GM18499 (cell line): Measurements from ENCODE around the gene SLC7A9.
"Not testable (repeated sequence)": the region's sequence is repeated elsewhere in the genome, so short reads cannot be mapped to it uniquely, and the experiment has no call there.

Source experiments
- ATAC-seq: cut with Tn5 transposase; IDR thresholded peaks from one replicate; pipeline ENCODE4 v1.9.1; 2021; ENCODE audit warnings: moderate number of reproducible peaks; ENCODE audit not compliant: insufficient read depth, unreplicated experiment

SLC7A9 gene

DNA sequence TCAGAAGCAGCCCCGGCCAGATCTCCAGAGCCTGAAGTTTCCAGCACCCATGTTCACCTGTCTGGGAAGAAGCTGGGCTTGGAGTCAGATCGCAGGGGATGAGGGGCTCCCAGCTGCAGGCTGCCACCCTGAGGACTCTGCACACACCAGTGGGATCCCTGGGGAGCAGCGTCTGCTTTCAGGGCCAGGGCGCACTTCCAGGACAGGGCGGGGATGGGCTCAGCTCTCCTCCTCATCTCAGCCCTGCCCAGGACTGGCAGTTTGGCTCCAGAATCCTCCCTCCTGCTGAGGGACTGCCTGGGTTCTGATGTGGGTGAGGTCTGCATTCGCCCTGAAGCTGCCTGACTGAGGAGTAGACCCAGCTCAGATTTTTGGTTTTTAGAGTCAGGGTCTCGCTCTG, 3.5 kb downstream of the SLC7A9 start:
- ATAC-seq = no peak

DNA sequence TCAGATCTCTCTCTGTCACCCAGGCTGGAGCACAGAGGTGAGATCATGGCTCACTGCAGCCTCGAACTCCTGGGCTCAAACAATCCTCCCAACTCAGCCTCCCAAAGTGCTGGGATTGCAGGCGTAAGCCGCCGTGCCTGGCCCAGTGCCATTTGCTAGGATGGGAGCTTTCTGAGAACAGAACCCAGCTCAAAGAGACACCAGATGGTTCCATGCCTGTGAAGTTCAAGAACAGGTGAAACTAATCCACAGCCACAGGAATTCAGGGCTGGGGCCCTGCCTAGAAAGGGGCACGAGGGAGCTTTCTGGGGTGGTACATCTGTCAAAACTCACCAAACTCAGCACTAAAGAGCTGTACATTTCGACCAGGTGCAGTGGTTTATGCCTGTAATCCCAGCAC, 4.2 kb downstream of the SLC7A9 start:
- ATAC-seq = no peak

DNA sequence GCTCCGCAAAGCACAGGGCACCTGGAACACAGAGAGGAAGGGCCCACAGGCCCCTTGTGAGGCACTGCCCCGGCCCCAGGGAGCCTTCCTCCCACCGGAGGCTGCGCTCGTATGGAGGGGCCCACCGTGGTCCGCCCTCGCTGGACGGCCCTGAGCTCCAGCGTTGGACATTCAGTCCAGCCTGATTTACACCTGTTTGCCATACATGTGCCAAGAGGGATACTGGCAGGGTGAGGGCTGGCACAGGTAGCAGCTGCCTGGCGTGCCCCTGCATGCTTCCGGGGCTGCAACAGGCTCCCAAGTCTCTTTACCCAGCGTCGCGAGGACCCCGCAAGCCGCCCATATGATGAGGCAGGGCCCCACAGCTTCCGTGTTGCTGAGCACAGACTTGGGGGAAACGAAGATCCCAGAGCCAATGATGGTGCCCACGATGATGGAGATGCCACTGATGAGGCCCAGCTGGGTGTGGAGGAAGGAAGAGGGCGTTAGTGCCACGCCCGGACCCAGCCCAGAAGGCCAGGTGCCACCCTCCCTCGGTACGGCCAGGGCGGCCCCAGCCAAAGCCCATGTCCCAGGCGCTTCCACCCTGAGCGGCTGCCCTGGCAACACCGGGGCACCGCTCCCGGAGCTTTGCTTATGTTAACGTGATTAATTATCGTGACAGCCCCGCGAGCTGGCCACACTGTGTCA, 5.1 kb downstream of the SLC7A9 start:
- no peak for ATAC-seq

DNA sequence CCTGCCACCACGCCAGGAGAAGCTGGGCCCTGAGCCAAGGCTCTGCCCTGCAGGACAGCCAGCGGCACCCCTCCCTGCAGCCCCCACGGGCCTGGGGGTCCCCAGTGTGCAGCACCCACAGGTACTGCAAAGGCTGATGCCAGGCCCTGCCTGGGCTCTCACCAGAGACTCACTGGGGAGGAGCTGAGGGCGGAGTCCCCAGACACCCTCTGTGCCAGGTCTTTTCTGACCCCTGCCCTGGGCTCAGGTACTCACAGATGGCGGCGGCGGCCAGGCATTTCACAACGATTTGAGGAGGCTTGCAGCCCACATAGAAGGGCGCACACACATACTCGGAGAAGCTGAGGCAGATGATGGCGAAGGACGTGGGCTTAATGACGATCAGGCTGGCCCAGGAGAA, 5.7 kb downstream of the SLC7A9 start:
- no peak for ATAC-seq

DNA sequence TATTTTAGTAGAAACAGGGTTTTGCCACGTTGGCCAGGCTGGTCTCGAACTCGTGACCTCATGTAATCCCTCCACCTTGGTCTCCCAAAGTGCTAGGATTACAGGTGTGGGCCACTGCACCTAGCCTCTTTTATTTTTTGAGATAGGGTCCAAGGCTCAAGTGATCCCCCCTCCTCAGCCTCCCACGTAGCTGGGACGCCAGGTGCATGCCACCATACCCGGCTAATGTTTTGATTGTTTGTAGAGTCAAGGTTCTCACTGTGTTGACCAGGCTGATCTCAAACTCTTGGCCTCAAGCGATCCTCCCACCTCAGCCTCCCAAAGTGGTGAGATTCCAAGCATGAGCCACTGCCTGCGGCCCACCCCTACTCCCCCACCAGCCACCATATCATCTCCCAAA, 6.3 kb downstream of the SLC7A9 start:
- ATAC-seq = no peak

DNA sequence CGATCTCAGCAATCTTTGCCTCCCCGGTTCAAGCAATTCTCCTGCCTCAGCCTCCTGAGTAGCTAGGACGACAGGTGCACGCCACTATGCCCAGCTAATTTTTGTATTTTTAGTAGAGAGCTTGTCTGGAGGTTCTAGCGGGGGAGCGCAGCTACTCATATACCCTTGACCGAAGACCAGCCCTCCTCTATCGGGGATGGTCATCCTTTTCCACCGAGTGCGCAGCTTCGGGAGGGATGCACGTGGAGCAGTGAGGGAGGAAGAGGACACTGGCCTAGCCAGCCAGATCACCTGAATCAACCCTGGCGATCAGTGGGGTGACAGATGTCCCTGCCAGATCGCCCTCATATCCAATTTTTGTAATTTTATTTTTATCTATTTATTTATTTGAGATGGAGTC, 6.8 kb downstream of the SLC7A9 start:
- ATAC-seq = no peak

DNA sequence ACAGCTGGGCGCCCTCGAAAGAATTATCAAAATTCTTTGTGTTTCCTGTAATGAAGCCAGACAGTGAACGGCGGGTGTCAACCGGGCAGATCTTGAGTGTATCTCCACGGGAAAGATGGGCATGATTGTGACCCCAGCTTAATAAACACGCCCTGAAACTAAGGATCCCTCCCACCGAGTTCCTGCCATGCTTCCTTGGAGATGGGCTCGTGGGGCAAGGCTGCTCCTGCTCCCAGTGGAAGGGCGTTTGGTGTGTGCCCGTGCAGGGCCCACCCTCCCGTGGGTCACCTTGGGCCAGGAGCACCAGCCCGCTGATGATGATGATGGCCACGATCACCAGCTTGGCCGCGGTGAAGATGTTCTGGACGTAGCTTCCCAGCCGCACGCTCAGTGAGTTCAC, 7.4 kb downstream of the SLC7A9 start:
- ATAC-seq = no peak

DNA sequence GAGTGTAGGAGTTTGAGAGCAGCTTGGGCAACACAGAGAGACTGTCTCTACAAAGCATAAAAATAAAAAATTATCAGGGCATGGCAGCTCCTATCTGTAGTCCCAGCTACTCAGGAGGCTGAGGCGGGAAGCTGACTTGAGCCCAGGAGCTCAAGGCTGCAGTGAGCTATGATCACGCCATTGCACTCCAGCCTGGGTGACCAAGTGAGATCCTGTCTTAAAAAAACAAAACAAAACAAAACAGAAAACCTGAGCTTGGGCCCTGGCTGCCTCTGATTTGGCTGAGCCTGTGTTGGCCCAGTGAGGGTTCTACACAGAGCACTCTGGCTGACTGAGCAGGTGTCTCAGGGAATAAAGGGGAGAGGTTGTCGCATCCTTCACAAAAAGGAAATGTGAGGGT, 8.0 kb downstream of the SLC7A9 start:
- ATAC-seq = no peak

DNA sequence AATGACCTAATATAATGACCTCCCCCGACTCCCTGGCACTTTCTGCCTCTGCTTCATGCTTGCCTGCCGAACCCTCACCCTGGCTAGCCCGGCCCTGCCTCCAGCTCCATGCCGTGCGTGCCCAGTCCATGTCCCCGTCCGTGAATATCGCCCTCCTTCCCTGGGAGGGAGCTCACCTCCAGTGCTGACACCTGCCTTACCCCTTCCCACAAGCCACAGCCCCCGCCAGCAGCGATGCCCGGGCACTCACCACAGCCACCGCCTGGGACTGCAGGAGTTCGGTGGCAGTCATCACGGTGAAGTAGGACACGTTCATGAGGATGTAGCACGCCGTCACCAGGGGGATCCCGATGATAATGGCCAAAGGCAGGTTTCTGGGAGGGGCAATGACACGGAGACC, 10.0 kb downstream of the SLC7A9 start:
- no peak for ATAC-seq

DNA sequence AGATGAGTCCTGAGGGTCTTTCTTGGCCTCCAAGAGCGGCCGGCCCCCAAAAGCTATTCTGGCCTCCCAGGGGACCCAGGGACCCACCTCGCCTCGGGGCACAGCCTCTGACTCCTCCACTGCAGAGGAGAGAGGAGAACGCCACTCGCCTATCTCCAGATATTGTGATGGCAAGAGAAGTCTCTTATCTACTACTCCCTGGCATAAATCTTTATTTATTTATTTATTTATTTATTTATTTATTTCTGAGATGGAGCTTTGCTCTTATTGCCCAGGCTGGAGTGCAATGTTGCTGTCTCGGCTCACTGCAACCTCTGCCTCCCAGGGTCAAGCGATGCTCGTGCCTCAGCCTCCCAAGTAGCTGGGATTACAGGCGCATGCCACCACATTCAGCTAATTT, 11.0 kb downstream of the SLC7A9 start:
- no peak for ATAC-seq

DNA sequence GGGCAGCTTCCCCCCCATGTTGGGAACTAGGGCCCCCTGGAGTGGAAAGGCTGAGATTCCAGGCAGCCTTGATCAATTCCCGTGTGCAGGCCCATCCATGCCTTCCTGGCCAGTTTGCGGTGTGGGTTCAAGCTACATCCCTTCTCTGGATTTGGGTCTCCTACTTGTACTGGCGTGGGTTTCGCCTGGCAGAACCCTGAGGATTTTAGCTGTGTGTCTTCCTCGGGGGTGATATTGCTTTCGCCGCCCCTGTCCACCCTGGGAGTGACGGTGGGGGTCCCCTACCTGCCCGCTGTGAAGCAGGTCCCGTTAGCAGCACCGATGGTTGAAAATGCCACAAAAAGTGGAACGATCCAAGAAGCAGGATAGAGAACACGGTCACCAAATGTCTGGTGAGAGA, 11.4 kb downstream of the SLC7A9 start:
- no peak for ATAC-seq

DNA sequence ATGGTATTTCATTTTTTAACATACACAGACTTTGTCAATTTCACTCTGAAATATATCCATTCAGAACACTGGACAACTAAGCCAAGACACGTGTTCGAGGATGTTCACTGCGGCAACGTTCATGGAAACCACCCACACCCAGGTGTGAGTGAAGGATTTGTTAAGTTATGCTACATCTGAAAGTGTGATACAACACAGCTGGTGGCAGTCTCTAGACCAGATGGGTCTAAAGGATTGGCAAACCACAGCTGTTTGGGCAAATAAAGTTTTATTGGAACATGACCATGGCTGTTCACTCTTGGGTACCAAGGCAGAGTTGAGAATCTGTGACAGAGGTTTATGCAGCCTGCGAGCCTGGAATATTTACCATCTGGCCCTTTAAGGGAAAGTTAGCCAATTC, 12.0 kb downstream of the SLC7A9 start:
- ATAC-seq = no peak

DNA sequence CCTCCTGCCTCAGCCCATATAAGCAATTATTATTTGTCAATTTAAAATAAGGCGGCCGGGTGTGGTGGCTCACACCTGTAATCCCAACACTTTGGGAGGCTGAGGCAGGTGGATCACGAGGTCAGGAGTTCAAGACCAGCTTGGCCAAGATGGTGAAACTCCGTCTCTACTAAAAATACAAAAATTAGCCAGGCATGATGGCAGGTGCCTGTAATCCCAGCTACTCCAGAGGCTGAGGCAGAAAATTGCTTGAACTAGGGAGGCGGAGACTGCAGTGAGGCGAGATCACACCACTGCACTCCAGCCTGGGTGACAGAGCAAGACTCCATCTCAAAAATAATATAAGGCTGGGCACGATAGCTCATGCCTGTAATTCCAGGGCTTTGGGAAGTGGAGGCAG, 12.7 kb downstream of the SLC7A9 start:
- ATAC-seq = not testable (repeated sequence)

DNA sequence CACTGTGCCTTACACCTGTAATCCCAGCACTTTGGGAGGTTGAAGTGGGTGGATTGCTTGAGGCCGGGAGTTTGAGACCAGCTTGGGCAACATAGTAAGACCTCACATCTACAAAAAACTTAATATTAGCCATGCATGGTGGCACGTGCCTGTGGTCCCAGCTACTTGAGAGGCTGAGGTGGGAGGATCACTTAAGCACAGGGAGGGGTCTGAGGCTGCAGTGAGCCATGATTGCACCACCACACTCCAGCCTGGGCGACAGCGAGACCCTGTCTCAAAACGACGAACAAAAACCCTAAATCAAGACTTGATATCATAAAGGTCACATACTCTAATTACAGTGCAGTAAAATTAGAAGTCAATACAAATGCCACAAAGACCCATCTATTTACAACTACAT, 17.4 kb downstream of the SLC7A9 start:
- no peak for ATAC-seq

DNA sequence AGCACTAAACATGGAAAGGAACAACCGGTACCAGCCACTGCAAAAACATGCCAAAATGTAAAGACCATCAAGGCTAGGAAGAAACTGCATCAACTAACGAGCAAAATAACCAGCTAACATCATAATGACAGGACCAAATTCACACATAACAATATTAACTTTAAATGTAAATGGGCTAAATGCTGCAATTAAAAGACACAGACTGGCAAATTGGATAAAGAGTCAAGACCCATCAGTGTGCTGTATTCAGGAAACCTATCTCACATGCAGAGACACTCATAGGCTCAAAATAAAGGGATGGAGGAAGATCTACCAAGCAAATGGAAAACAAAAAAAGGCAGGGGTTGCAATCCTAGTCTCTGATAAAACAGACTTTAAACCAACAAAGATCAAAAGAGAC, 21.5 kb downstream of the SLC7A9 start:
- ATAC-seq = not testable (repeated sequence)

DNA sequence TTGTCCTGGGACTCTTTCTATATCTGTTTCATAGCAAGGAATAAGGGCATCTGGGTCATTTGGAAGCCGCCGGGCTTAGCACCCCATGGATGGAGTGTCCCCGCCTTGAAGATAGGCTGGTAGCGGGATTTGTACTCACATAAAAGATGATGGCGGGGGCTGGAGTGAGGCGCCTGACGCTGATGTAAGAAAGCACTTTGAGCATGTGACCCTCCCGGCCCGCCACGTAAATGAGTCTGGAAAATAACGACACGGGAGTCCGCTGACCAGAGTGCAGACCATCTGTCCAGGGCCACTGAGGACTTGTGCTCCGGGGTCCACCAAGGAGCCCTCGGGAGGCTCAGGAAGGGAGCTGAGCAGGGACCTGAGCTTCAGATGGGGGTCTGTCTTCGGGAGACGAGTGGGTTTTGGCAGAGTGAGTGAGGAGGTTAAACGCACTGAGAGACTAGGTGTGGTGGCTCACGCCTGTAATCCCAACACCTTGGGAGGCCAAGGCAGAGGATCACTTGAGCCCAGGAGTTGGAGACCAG, 25.8 kb downstream of the SLC7A9 start:
- no peak for ATAC-seq

DNA sequence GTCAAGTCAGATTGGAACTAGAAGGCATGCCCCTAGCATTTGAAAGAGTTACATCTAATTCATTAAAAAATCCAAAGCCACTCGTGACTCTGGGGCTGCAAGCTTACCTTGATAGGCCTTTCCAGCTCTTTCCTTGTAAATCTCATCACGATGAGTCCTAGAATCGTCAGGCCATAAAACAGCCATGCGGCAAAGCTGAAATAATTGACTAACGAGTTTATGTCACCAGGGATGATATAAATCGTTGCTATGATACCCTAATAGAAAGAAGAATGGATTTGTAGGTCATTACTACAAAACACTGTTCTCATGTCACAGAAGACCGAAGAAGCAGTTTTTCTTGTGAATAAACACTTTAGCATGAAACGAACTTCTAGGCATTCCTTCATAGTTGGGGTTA, 27.5 kb downstream of the SLC7A9 start:
- ATAC-seq = no peak

DNA sequence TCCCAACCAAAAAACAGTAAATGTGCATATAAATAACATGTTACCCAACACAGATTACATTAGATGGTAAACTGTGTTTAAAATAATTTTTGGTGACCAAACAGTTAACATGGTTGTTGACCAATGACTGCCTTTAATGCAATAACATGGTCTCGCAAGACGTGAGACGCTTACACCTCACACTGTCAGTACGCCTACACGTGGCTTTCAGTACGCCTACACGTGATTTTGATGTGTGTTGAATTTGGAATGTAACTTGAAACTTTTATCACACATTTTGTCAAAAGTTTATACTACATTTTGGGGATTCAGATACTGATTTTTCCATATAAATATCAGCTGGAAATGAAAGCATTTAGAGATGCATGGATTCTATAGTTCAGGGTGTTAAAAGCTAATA, 32.0 kb downstream of the SLC7A9 start:
- no peak for ATAC-seq

DNA sequence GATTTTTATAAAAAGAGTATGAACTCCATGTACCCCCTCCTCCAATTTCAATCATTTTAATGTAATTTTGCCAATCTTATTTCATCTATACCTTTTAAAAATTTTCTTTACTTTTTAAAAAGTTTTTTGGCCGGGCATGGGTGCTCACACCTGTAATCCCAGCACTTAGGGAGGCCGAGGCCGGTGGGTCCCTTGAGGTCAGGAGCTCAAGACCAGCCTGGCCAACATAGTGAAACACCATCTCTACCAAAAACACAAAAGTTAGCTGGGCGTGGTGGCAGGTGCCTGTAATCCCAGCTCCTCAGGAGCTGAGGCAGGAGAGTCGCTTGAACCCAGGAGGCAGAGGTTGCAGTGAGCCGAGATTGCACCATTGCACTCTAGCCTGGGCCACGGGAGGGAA, 36.2 kb downstream of the SLC7A9 start:
- not testable (repeated sequence) for ATAC-seq

DNA sequence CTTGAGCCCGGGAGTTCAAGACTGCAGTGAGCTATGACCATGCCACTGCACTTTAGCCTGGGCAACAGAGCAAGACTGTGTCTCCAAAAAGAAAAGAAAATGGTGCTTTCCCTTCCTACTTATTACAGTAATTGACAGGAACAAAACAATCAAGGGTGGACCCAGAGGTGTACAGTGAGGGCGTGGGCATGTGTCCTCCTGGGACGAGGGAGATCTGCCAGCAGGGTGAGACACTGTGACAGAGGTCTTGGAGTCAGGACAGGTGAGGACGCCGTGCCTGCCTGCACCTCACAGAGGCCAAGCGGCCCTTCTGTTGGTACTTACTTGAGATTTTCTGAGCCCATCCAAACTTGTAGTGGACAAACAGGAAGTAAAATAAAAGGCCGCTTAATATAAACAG, 36.7 kb downstream of the SLC7A9 start:
- not testable (repeated sequence) for ATAC-seq

DNA sequence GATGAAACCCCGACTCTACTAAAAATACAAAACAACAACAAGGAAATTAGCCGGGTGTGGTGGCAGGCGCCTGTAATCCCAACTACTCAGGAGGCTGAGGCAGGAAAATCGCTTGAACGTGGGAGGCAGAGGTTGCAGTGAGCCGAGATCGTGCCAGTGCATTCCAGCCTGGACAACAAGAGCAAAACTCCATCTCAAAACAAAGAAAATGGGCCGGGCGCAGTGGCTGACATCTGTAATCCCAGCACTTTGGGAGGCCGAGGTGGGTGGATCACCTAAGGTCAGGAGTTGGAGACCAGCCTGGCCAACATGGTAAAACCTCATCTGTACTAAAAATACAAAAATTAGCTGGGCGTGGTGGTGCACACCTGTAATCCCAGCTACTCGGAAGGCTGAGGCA, 37.5 kb downstream of the SLC7A9 start:
- not testable (repeated sequence) for ATAC-seq

DNA sequence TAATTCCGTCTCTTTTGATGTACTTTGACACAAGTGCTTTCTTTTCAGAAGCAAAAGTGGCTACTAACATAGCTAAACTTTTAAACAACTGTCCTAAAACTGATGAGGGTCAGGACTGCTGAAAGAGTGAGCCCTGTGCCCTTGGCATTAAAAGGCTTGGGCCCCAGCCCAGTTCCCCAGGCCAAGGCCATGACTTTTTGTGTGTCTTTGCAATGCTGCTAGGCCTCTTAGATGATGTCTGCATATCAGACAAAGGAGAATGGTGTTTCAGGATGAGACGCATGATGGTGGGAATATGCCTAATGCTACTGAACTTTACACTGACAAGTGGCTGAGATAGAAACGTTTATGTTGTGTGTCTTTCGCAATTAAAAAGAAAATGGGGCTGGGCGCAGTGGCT, 38.0 kb downstream of the SLC7A9 start:
- ATAC-seq = no peak
